Osteocyte (in vitro differentiated cells): ENCODE measurements around the gene TPSG1. TPM values are rescaled to one million over a fixed set of nuclear protein-coding genes. Genes with fewer than 3 reads are reported as not detected.
"Not testable (repeated sequence)": the region's sequence is repeated elsewhere in the genome, so short reads cannot be mapped to it uniquely, and the experiment has no call there.

Experiments
- DNase-seq: peaks from one replicate; pipeline ENCODE4 v3.0.0; 2021; ENCODE audit warnings: mixed read lengths; ENCODE audit not compliant: unreplicated experiment; ENCODE audit errors: extremely low spot score
- H3K27ac Mint-ChIP-seq: one replicate; pipeline ENCODE4 v1.8.0; 2021; ENCODE audit warnings: mild to moderate bottlenecking, mixed read lengths; ENCODE audit not compliant: unreplicated experiment
- H3K27me3 Mint-ChIP-seq: one replicate; pipeline ENCODE4 v1.8.0; 2021; ENCODE audit warnings: mixed read lengths; ENCODE audit not compliant: unreplicated experiment
- H3K36me3 Mint-ChIP-seq: one replicate; pipeline ENCODE4 v1.8.0; 2021; ENCODE audit warnings: mixed read lengths; ENCODE audit not compliant: unreplicated experiment
- H3K4me1 Mint-ChIP-seq: one replicate; pipeline ENCODE4 v1.8.0; 2021; ENCODE audit warnings: mixed read lengths; ENCODE audit not compliant: unreplicated experiment
- H3K4me3 Mint-ChIP-seq: one replicate; pipeline ENCODE4 v1.8.0; 2021; ENCODE audit warnings: mild to moderate bottlenecking, moderate library complexity, mixed read lengths; ENCODE audit not compliant: unreplicated experiment
- H3K9me3 Mint-ChIP-seq: one replicate; pipeline ENCODE4 v1.8.0; 2021; ENCODE audit warnings: mixed read lengths; ENCODE audit not compliant: unreplicated experiment
- CTCF ChIP-seq: fragments of 200-600 bp; sonication (generic); IDR thresholded peaks from 2 replicates; pipeline ENCODE4 v1.5.0; 2021; ENCODE audit warnings: antibody characterized with exemption, mild to moderate bottlenecking, moderate library complexity
- long read RNA-seq: library from polyadenylated mRNA; unstranded; transcript quantifications from one replicate; pipeline ENCODE4 v2.0.0, GENCODE V29; 2021
- total RNA-seq: library from RNA; stranded (reverse); gene quantifications from 2 replicates; pipeline ENCODE4 v1.2.1, GENCODE V29; 2021

TPSG1 gene
- total RNA-seq = not detected in 2 replicates
- long read RNA-seq = 0 reads

GRCh38 chr16:1225051-1225451 is at the start of gene TPSG1:
TSS of gene TPSG1 (minus strand) at chr16:1225268. CDS start at chr16:1225252, 16 bp downstream.
- DNase-seq = no peak
- no peak for TF ChIP-seq CTCF
- no peak within 1 kb of the TSS for H3K27ac Mint-ChIP-seq
- no peaks in the 10 kb centered on the region for H3K9me3 Mint-ChIP-seq
- H3K4me3 Mint-ChIP-seq = no peak within 1 kb of the TSS
- no peaks in the 10 kb centered on the region for H3K4me1 Mint-ChIP-seq
- peaks cover 3% of the 10 kb centered on the region for H3K36me3 Mint-ChIP-seq
- no peaks in the 10 kb centered on the region for H3K27me3 Mint-ChIP-seq

GRCh38 chr16:1274767-1275166 is 49.7 kb upstream of the TPSG1 start:
- Mint-ChIP-seq H3K27me3 (peaks cover 10% of the 10 kb centered on the region), H3K9me3 (no peaks in the 10 kb centered on the region), H3K4me3 (no peak overlapping the region), H3K4me1 (peaks cover 20% of the 10 kb centered on the region), H3K27ac (no peak overlapping the region), H3K36me3 (no peaks in the 10 kb centered on the region)
- no peak for TF ChIP-seq CTCF
- no peak for DNase-seq

- H3K27me3 Mint-ChIP-seq = peaks cover 12% of the 10 kb centered on the region
- no peaks in the 10 kb centered on the region for H3K36me3 Mint-ChIP-seq
- peaks cover 19% of the 10 kb centered on the region for H3K4me1 Mint-ChIP-seq
- H3K9me3 Mint-ChIP-seq = no peaks in the 10 kb centered on the region
- no peak for DNase-seq
- no peak overlapping the region for H3K4me3 Mint-ChIP-seq
- H3K27ac Mint-ChIP-seq = no peak overlapping the region
- no peak for TF ChIP-seq CTCF
These were observed 48.7 kb upstream of the TPSG1 start for GRCh38 chr16:1273816-1274215.

- TF ChIP-seq CTCF = no peak
- Mint-ChIP-seq H3K36me3 (no peaks in the 10 kb centered on the region), H3K9me3 (no peaks in the 10 kb centered on the region), H3K27me3 (peaks cover 12% of the 10 kb centered on the region), H3K4me1 (peaks cover 11% of the 10 kb centered on the region), H3K4me3 (no peak overlapping the region), H3K27ac (no peak overlapping the region)
- no peak for DNase-seq
These were observed 47.6 kb upstream of the TPSG1 start for GRCh38 chr16:1272453-1273198.

- H3K27me3 Mint-ChIP-seq = peaks cover 12% of the 10 kb centered on the region
- H3K4me3 Mint-ChIP-seq, H3K27ac Mint-ChIP-seq, H3K36me3 Mint-ChIP-seq, H3K9me3 Mint-ChIP-seq: not testable (repeated sequence)
- peaks cover 10% of the 10 kb centered on the region for H3K4me1 Mint-ChIP-seq
- peak; percentile 91 for DNase-seq
These were observed 46.8 kb upstream of the TPSG1 start for GRCh38 chr16:1271724-1272413.
